Measurements from ENCODE around the gene SUCNR1.
"Not testable (repeated sequence)": the region's sequence is repeated elsewhere in the genome, so short reads cannot be mapped to it uniquely, and the experiment has no call there.

GRCh38 chr3:151887450-151888211 is 14.2 kb downstream of the SUCNR1 start:
- TF ChIP-seq CTCF, POLR2A, POLR2AphosphoS5 (IDR thresholded peaks at IDR 0.05): not testable (repeated sequence)
